HG03066 (cell line): ENCODE data around the gene SPATA13.
A peak's percentile ranks its signal among the peaks of the same experiment; 100 is the strongest.
"Not testable (repeated sequence)": the region's sequence is repeated elsewhere in the genome, so short reads cannot be mapped to it uniquely, and the experiment has no call there.

ENCODE experiments used
- ATAC-seq: cut with Tn5 transposase; IDR thresholded peaks from one replicate; pipeline ENCODE4 v1.9.1; 2021; ENCODE audit warnings: low read depth; ENCODE audit not compliant: unreplicated experiment

SPATA13 gene

GRCh38 chr13:24192057-24192810, 31.7 kb downstream of the SPATA13 start:
- ATAC-seq, result no peak

GRCh38 chr13:24192811-24193162, 32.3 kb downstream of the SPATA13 start:
- ATAC-seq, result no peak

GRCh38 chr13:24194447-24194846, 33.9 kb downstream of the SPATA13 start:
- no peak for ATAC-seq

- ATAC-seq, result no peak
Measured at GRCh38 chr13:24195626-24196025, 35.1 kb downstream of the SPATA13 start.

GRCh38 chr13:24196593-24197197, 36.2 kb downstream of the SPATA13 start:
- ATAC-seq, result no peak

- no peak for ATAC-seq
Measured at GRCh38 chr13:24199016-24199415, 38.5 kb downstream of the SPATA13 start.

- no peak for ATAC-seq
Measured at GRCh38 chr13:24202215-24202614, 41.7 kb downstream of the SPATA13 start.

- ATAC-seq, result no peak
Measured at GRCh38 chr13:24203273-24203672, 42.8 kb downstream of the SPATA13 start.

- ATAC-seq, result no peak
Measured at GRCh38 chr13:24203811-24204210, 43.3 kb downstream of the SPATA13 start.

GRCh38 chr13:24205076-24205475, 44.6 kb downstream of the SPATA13 start:
- ATAC-seq, result not testable (repeated sequence)

GRCh38 chr13:24207841-24208667, 47.5 kb downstream of the SPATA13 start:
- ATAC-seq, result no peak

- ATAC-seq, result no peak
Measured at GRCh38 chr13:24209138-24209537, 48.6 kb downstream of the SPATA13 start.

- no peak for ATAC-seq
Measured at GRCh38 chr13:24212254-24212653, 51.7 kb downstream of the SPATA13 start.

- ATAC-seq, result no peak
Measured at GRCh38 chr13:24212674-24213073, 52.2 kb downstream of the SPATA13 start.

GRCh38 chr13:24213932-24214331, 53.4 kb downstream of the SPATA13 start:
- ATAC-seq, result no peak

GRCh38 chr13:24214528-24214927, 54.0 kb downstream of the SPATA13 start:
- ATAC-seq, result no peak

- ATAC-seq, result peak; percentile 65
Measured at GRCh38 chr13:24215126-24215525, 54.6 kb downstream of the SPATA13 start.

GRCh38 chr13:24215732-24216131, 55.2 kb downstream of the SPATA13 start:
- ATAC-seq, result no peak

GRCh38 chr13:24216176-24216575, 55.7 kb downstream of the SPATA13 start:
- no peak for ATAC-seq

- ATAC-seq, result not testable (repeated sequence)
Measured at GRCh38 chr13:24216779-24217178, 56.3 kb downstream of the SPATA13 start.

GRCh38 chr13:24217601-24218281, 57.2 kb downstream of the SPATA13 start:
- ATAC-seq, result no peak
